Measurements from ENCODE around the gene ZNF341. TPM values are rescaled to one million over a fixed set of nuclear protein-coding genes. Genes with fewer than 3 reads are reported as not detected.

The ZNF341 gene
- total and polyA plus RNA-seq, 9 of the 15 experiments (the other 6 are each of a cell fraction or from before 2014, with no cell fraction given), result 0.08 to 2.6 (median 1.0) TPM

GRCh38 chr20:33730946-33731692 lies 677 bp upstream of the ZNF341 start (continued):
- no peak for TF ChIP-seq E2F6 (IDR thresholded peaks at IDR 0.05; ENCODE audit: borderline replicate concordance in 1 of 2, extremely low read depth in 1 of 2, insufficient read depth in 1 of 2, insufficient read length in 1 of 2, low read depth in 1 of 2, low read length in 1 of 2, poor library complexity in 1 of 2, severe bottlenecking in 1 of 2)
- TF ChIP-seq TRIM24 (IDR thresholded peaks at IDR 0.05), result no peak
- TF ChIP-seq SREBF2 (CRISPR knock-in tag; IDR thresholded peaks at IDR 0.05), result no peak
- TF ChIP-seq MIER1 (IDR thresholded peaks at IDR 0.05; ENCODE audit: low read depth), result 0 out of 2 replicates have a peak, but pooled peaks have one; percentile 18
- TF ChIP-seq ZNF121 (CRISPR knock-in tag; conservative IDR thresholded peaks at IDR 0.05), result peak; percentile 53; the same call in 1 of the 2 replicates
- TF ChIP-seq FOXK1 (CRISPR knock-in tag; IDR thresholded peaks at IDR 0.05; ENCODE audit: borderline replicate concordance), result 0 out of 2 replicates have a peak, but pooled peaks have one; percentile 41
- no peak for TF ChIP-seq ARID3A (IDR thresholded peaks at IDR 0.05; ENCODE audit: borderline replicate concordance, low read depth, low read length)
- 0 out of 2 replicates have a peak, but pooled peaks have one; percentile 15 for TF ChIP-seq MTA1 (IDR thresholded peaks at IDR 0.05; ENCODE audit: borderline replicate concordance)
- TF ChIP-seq ATF3 (IDR thresholded peaks at IDR 0.05), result no peak
- no peak for TF ChIP-seq ATF3 (CRISPR knock-in tag; conservative IDR thresholded peaks at IDR 0.05)
- no peak for TF ChIP-seq RAD51 (IDR thresholded peaks at IDR 0.05; ENCODE audit: borderline replicate concordance, low read depth)
- peak; percentile 23; the same call in 1 of the 2 replicates for TF ChIP-seq TOE1 (IDR thresholded peaks at IDR 0.05; ENCODE audit: borderline replicate concordance)
- no peak for TF ChIP-seq TOE1 (CRISPR knock-in tag; IDR thresholded peaks at IDR 0.05; ENCODE audit: borderline replicate concordance, low read depth)
- TF ChIP-seq, protein P1, sequence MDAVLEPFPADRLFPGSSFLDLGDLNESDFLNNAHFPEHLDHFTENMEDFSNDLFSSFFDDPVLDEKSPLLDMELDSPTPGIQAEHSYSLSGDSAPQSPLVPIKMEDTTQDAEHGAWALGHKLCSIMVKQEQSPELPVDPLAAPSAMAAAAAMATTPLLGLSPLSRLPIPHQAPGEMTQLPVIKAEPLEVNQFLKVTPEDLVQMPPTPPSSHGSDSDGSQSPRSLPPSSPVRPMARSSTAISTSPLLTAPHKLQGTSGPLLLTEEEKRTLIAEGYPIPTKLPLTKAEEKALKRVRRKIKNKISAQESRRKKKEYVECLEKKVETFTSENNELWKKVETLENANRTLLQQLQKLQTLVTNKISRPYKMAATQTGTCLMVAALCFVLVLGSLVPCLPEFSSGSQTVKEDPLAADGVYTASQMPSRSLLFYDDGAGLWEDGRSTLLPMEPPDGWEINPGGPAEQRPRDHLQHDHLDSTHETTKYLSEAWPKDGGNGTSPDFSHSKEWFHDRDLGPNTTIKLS (IDR thresholded peaks at IDR 0.05; ENCODE audit: borderline replicate concordance, low read depth), result no peak
- no peak for TF ChIP-seq NCOA1 (IDR thresholded peaks at IDR 0.05; ENCODE audit: low read depth)

All from K562 (cell line).